ENCODE measurements around the gene RPLP1. TPM values are rescaled to one million over a fixed set of nuclear protein-coding genes. Genes with fewer than 3 reads are reported as not detected.

The RPLP1 gene
- total RNA-seq, 1 experiment from 2014 or later, result 1,613 TPM

DNA sequence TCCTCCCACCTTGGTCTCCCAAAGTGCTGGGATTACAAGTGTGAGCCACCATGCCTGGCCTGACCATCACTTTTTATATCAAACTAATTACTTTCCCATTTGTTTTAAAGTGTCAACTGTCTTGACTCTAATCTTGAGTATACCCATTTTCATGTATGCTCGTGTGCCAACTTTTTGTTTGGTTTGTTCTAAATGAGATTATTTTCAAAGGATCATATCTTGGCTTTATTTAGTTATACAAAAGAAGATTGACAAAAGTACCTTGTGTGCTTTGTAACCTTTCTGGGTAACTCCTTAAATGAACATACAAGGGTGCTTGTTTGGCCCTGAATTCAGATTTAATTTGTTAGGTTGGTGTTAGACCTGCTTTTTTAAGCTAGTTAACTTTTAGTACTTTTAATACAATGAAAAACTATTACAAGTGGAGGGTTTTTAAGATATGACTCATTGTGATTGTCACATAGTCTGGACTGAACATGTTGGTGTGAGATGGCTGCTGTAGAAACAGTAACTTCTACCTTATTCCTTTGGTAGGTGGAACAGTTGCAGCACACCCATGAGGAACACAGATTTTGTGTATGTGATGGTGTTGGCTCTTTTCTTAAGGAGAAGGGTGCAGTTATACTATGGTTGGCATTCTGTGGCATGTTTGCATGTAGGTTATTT, 27.7 kb upstream of the RPLP1 start:
- CTCF ChIA-PET, result no interaction called here
- no peak for DNase-seq (ENCODE audit: low spot score)
- Histone ChIP-seq H3K9me3 (ENCODE audit: low read depth, low read length, poor library complexity, severe bottlenecking) (no peaks in the 10 kb centered on the region), H3K27ac (ENCODE audit: low read depth, low read length, poor library complexity, severe bottlenecking) (no peak overlapping the region), H3K4me3 (ENCODE audit: low read depth, low read length, poor library complexity, severe bottlenecking) (no peak overlapping the region), H3K27me3 (replicated peaks; ENCODE audit: insufficient read depth, low read depth, low read length, poor library complexity) (no peaks in the 10 kb centered on the region), H3K4me1 (ENCODE audit: insufficient read depth, low read length, poor library complexity, severe bottlenecking) (no peaks in the 10 kb centered on the region), H3K36me3 (ENCODE audit: insufficient read depth, low read length, poor library complexity, severe bottlenecking) (peaks cover 99% of the 10 kb centered on the region)
- POLR2A ChIA-PET (ENCODE audit: low non-redundant PET), result no interaction called here
- intact Hi-C loops (cut with micrococcal nuclease; ENCODE audit: unreplicated experiment), result no loop called here
- BruUV-seq (replicated peaks), result no TSS peak
- no peak for TF ChIP-seq EZH2 (IDR thresholded peaks at IDR 0.05; ENCODE audit: borderline replicate concordance, low read depth, low read length, poor library complexity, severe bottlenecking)
- TF ChIP-seq, protein P1, sequence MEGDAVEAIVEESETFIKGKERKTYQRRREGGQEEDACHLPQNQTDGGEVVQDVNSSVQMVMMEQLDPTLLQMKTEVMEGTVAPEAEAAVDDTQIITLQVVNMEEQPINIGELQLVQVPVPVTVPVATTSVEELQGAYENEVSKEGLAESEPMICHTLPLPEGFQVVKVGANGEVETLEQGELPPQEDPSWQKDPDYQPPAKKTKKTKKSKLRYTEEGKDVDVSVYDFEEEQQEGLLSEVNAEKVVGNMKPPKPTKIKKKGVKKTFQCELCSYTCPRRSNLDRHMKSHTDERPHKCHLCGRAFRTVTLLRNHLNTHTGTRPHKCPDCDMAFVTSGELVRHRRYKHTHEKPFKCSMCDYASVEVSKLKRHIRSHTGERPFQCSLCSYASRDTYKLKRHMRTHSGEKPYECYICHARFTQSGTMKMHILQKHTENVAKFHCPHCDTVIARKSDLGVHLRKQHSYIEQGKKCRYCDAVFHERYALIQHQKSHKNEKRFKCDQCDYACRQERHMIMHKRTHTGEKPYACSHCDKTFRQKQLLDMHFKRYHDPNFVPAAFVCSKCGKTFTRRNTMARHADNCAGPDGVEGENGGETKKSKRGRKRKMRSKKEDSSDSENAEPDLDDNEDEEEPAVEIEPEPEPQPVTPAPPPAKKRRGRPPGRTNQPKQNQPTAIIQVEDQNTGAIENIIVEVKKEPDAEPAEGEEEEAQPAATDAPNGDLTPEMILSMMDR (conservative IDR thresholded peaks at IDR 0.05; ENCODE audit: low read depth, low read length), result no peak

DNA sequence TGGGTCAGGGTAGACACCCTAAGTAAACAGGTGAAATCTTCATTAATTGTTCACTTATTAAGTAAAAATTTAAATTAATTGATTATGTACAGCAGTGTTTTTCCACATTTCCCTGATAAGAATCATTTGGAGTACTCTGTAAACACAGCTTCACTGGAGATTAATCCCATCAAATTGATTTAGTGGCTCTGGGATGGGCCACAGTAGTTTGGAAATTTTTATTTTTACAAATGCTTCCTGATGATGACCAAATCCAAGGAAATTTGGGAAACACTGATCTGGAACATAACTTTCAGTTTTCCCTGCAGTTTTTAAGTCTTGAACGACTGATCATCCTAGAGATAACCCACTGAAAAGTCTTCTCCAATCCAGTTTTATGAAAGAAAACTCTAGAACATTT, 18.8 kb upstream of the RPLP1 start:
- Histone ChIP-seq H3K27me3 (replicated peaks; ENCODE audit: insufficient read depth, low read depth, low read length, poor library complexity) (no peaks in the 10 kb centered on the region), H3K4me3 (ENCODE audit: low read depth, low read length, poor library complexity, severe bottlenecking) (no peak overlapping the region), H3K36me3 (ENCODE audit: insufficient read depth, low read length, poor library complexity, severe bottlenecking) (peaks cover 98% of the 10 kb centered on the region), H3K4me1 (ENCODE audit: insufficient read depth, low read length, poor library complexity, severe bottlenecking) (no peaks in the 10 kb centered on the region), H3K9me3 (ENCODE audit: low read depth, low read length, poor library complexity, severe bottlenecking) (no peaks in the 10 kb centered on the region), H3K27ac (ENCODE audit: low read depth, low read length, poor library complexity, severe bottlenecking) (no peak overlapping the region)
- no TSS peak for BruUV-seq (replicated peaks)
- intact Hi-C loops (cut with micrococcal nuclease; ENCODE audit: unreplicated experiment), result no loop called here
- no peak for DNase-seq (ENCODE audit: low spot score)
- ChIA-PET CTCF (no interaction called here), POLR2A (ENCODE audit: low non-redundant PET) (no interaction called here)
- no peak for TF ChIP-seq EZH2 (IDR thresholded peaks at IDR 0.05; ENCODE audit: borderline replicate concordance, low read depth, low read length, poor library complexity, severe bottlenecking)
- TF ChIP-seq, protein P1 (conservative IDR thresholded peaks at IDR 0.05; ENCODE audit: low read depth, low read length), result no peak

DNA sequence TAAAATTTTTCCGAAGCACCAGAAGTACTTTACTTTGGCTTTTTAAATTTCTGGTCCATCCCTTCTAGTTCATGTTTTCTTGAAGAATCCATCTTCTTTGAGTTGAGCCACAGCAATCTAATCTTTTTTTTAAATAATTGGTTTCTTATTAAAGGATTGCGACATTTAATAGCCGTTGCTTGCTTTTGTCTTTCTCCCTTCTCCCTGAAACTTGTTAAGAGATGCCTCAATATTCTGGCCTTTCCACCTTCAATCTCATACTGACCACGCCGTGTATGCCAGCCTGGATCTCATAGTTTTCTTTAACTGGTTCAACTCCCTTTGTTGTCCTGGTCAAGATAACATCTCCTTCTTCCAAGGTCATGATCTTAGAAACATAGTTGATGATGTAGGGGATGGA, 18.4 kb upstream of the RPLP1 start:
- no peaks in the 10 kb centered on the region for H3K27me3 ChIP-seq (replicated peaks; ENCODE audit: insufficient read depth, low read depth, low read length, poor library complexity)
- POLR2A ChIA-PET (ENCODE audit: low non-redundant PET), result no interaction called here
- no peaks in the 10 kb centered on the region for H3K9me3 ChIP-seq (ENCODE audit: low read depth, low read length, poor library complexity, severe bottlenecking)
- intact Hi-C loops (cut with micrococcal nuclease; ENCODE audit: unreplicated experiment), result no loop called here
- CTCF ChIA-PET, result no interaction called here
- no peak for TF ChIP-seq EZH2 (IDR thresholded peaks at IDR 0.05; ENCODE audit: borderline replicate concordance, low read depth, low read length, poor library complexity, severe bottlenecking)
- TF ChIP-seq, protein P1 (conservative IDR thresholded peaks at IDR 0.05; ENCODE audit: low read depth, low read length), result no peak
- no peak for DNase-seq (ENCODE audit: low spot score)
- H3K4me1 ChIP-seq (ENCODE audit: insufficient read depth, low read length, poor library complexity, severe bottlenecking), result no peaks in the 10 kb centered on the region
- no TSS peak for BruUV-seq (replicated peaks)
- H3K27ac ChIP-seq (ENCODE audit: low read depth, low read length, poor library complexity, severe bottlenecking), result no peak overlapping the region
- H3K36me3 ChIP-seq (ENCODE audit: insufficient read depth, low read length, poor library complexity, severe bottlenecking), result peaks cover 98% of the 10 kb centered on the region
- no peak overlapping the region for H3K4me3 ChIP-seq (ENCODE audit: low read depth, low read length, poor library complexity, severe bottlenecking)
